NCI-H524 treated with DMSO at 0.1 percent for 48 hours (cell line): ENCODE results near the gene GLMN.
"Not testable (repeated sequence)": the region's sequence is repeated elsewhere in the genome, so short reads cannot be mapped to it uniquely, and the experiment has no call there.

Experiments
- DNase-seq: peaks from one replicate; lab custom pipeline; 2025; lab: John Stamatoyannopoulos, UW

Gene GLMN

GRCh38 chr1:92299477-92300150 lies 827 bp upstream of the GLMN start:
- no peak for DNase-seq

GRCh38 chr1:92298213-92298572 lies 594 bp downstream of the GLMN start:
- no peak for DNase-seq

GRCh38 chr1:92291372-92291999 lies 7.3 kb downstream of the GLMN start:
- DNase-seq: no peak

GRCh38 chr1:92281411-92281810 lies 17.4 kb downstream of the GLMN start:
- not testable (repeated sequence) for DNase-seq

- not testable (repeated sequence) for DNase-seq
Observed at GRCh38 chr1:92279781-92280180, 19.0 kb downstream of the GLMN start.

GRCh38 chr1:92277105-92277723 lies 21.6 kb downstream of the GLMN start:
- DNase-seq: no peak

- no peak for DNase-seq
Observed at GRCh38 chr1:92276082-92276481, 22.7 kb downstream of the GLMN start.

GRCh38 chr1:92274939-92275338 lies 23.8 kb downstream of the GLMN start:
- no peak for DNase-seq

- no peak for DNase-seq
Observed at GRCh38 chr1:92273039-92273438, 25.7 kb downstream of the GLMN start.

- DNase-seq: no peak
Observed at GRCh38 chr1:92262516-92262915, 36.3 kb downstream of the GLMN start.

- no peak for DNase-seq
Observed at GRCh38 chr1:92259350-92259749, 39.4 kb downstream of the GLMN start.

- not testable (repeated sequence) for DNase-seq
Observed at GRCh38 chr1:92254714-92255113, 44.1 kb downstream of the GLMN start.

- DNase-seq: no peak
Observed at GRCh38 chr1:92244376-92244775, 54.4 kb downstream of the GLMN start.

GRCh38 chr1:92240034-92240433 lies 58.8 kb downstream of the GLMN start:
- no peak for DNase-seq

GRCh38 chr1:92230736-92231135 lies 68.1 kb downstream of the GLMN start:
- DNase-seq: no peak

GRCh38 chr1:92228401-92228800 lies 70.4 kb downstream of the GLMN start:
- no peak for DNase-seq

GRCh38 chr1:92219028-92219427 lies 79.8 kb downstream of the GLMN start:
- DNase-seq: no peak

GRCh38 chr1:92218559-92218958 lies 80.2 kb downstream of the GLMN start:
- no peak for DNase-seq

- DNase-seq: no peak
Observed at GRCh38 chr1:92217721-92218120, 81.1 kb downstream of the GLMN start, which contains the start of gene C1orf146. C1orf146 (plus strand) TSS chr1:92217915; CDS start chr1:92231421, 13,506 bp downstream.

GRCh38 chr1:92211166-92211565 lies 87.6 kb downstream of the GLMN start:
- DNase-seq: no peak

- DNase-seq: no peak
Observed at GRCh38 chr1:92210701-92211100, 88.1 kb downstream of the GLMN start.

GRCh38 chr1:92203105-92203504 lies 95.7 kb downstream of the GLMN start:
- DNase-seq: no peak

- DNase-seq: no peak
Observed at GRCh38 chr1:92201973-92202372, 96.8 kb downstream of the GLMN start.
